Endothelial cell (in vitro differentiated cells): Measurements from ENCODE around the gene ITFG2. TPM values are rescaled to one million over a fixed set of nuclear protein-coding genes. Genes with fewer than 3 reads are reported as not detected.

ENCODE experiments used
- DNase-seq: peaks from one replicate; pipeline ENCODE4 v3.0.0; 2021; ENCODE audit warnings: low spot score
- H3K27ac Mint-ChIP-seq: one replicate; pipeline ENCODE4 v1.8.0; 2021; ENCODE audit warnings: mixed read lengths, inconsistent platforms; ENCODE audit not compliant: unreplicated experiment
- H3K27me3 Mint-ChIP-seq: one replicate; pipeline ENCODE4 v1.8.0; 2021; ENCODE audit warnings: mild to moderate bottlenecking, moderate library complexity, mixed read lengths, inconsistent platforms; ENCODE audit not compliant: unreplicated experiment
- H3K36me3 Mint-ChIP-seq: one replicate; pipeline ENCODE4 v1.8.0; 2021; ENCODE audit warnings: mild to moderate bottlenecking, low read depth, mixed read lengths, inconsistent platforms; ENCODE audit not compliant: unreplicated experiment
- H3K4me1 Mint-ChIP-seq: one replicate; pipeline ENCODE4 v1.8.0; 2021; ENCODE audit warnings: mild to moderate bottlenecking, mixed read lengths, inconsistent platforms; ENCODE audit not compliant: unreplicated experiment
- H3K4me3 Mint-ChIP-seq: one replicate; pipeline ENCODE4 v1.8.0; 2021; ENCODE audit warnings: mild to moderate bottlenecking, mixed read lengths, inconsistent platforms; ENCODE audit not compliant: unreplicated experiment
- H3K9me3 Mint-ChIP-seq: one replicate; pipeline ENCODE4 v1.8.0; 2021; ENCODE audit warnings: mixed read lengths, inconsistent platforms; ENCODE audit not compliant: unreplicated experiment
- CTCF ChIP-seq: fragments of 200-600 bp; sonication (generic); IDR thresholded peaks from one replicate; pipeline ENCODE4 v1.5.0; 2021; ENCODE audit warnings: antibody characterized with exemption; ENCODE audit not compliant: unreplicated experiment
- total RNA-seq: library from RNA; stranded (reverse); fragmentation: NEBNext Ultra II Directional; extraction: Animal tissue kit (Norgen Biotek cat#: 25700); gene quantifications from one replicate; pipeline ENCODE4 v1.2.1, GENCODE V29; 2021; ENCODE audit not compliant: unreplicated experiment

The ITFG2 gene
- total RNA-seq, 1 donor from 2014 or later = 16.3 TPM

- Mint-ChIP-seq H3K27ac (no peak overlapping the region), H3K27me3 (peaks cover 3% of the 10 kb centered on the region), H3K36me3 (peaks cover 39% of the 10 kb centered on the region), H3K9me3 (no peaks in the 10 kb centered on the region), H3K4me1 (no peaks in the 10 kb centered on the region), H3K4me3 (no peak overlapping the region)
- TF ChIP-seq CTCF = no peak
- no peak for DNase-seq
Measured at GRCh38 chr12:2826721-2827515, 14.4 kb downstream of the ITFG2 start.

GRCh38 chr12:2829275-2829674 is 16.8 kb downstream of the ITFG2 start:
- H3K36me3 Mint-ChIP-seq = peaks cover 27% of the 10 kb centered on the region
- TF ChIP-seq CTCF = no peak
- DNase-seq = no peak
- no peak overlapping the region for H3K27ac Mint-ChIP-seq
- H3K9me3 Mint-ChIP-seq = no peaks in the 10 kb centered on the region
- no peak overlapping the region for H3K4me3 Mint-ChIP-seq
- no peaks in the 10 kb centered on the region for H3K27me3 Mint-ChIP-seq
- peaks cover 2% of the 10 kb centered on the region for H3K4me1 Mint-ChIP-seq

- H3K27me3 Mint-ChIP-seq = peaks cover 5% of the 10 kb centered on the region
Measured at GRCh38 chr12:2832550-2833127, 20.2 kb downstream of the ITFG2 start.

GRCh38 chr12:2833327-2833726 is 20.9 kb downstream of the ITFG2 start:
- H3K9me3 Mint-ChIP-seq = no peaks in the 10 kb centered on the region
- H3K27ac Mint-ChIP-seq = no peak overlapping the region
- H3K36me3 Mint-ChIP-seq = peaks cover 8% of the 10 kb centered on the region
- TF ChIP-seq CTCF = no peak
- no peak for DNase-seq
- peaks cover 5% of the 10 kb centered on the region for H3K27me3 Mint-ChIP-seq
- no peak overlapping the region for H3K4me3 Mint-ChIP-seq
- H3K4me1 Mint-ChIP-seq = peaks cover 13% of the 10 kb centered on the region

More at GRCh38 chr12:2832550-2833127, 20.2 kb downstream of the ITFG2 start:
- Mint-ChIP-seq H3K4me1 (peaks cover 13% of the 10 kb centered on the region), H3K9me3 (no peaks in the 10 kb centered on the region), H3K36me3 (peaks cover 8% of the 10 kb centered on the region), H3K27ac (no peak overlapping the region), H3K4me3 (no peak overlapping the region)
- DNase-seq = no peak
- no peak for TF ChIP-seq CTCF

GRCh38 chr12:2833810-2834209 is 21.3 kb downstream of the ITFG2 start:
- Mint-ChIP-seq H3K9me3 (no peaks in the 10 kb centered on the region), H3K4me3 (no peak overlapping the region), H3K27me3 (peaks cover 5% of the 10 kb centered on the region), H3K36me3 (peaks cover 8% of the 10 kb centered on the region), H3K4me1 (peaks cover 13% of the 10 kb centered on the region), H3K27ac (no peak overlapping the region)
- no peak for DNase-seq
- TF ChIP-seq CTCF = no peak
